GM12865 (cell line): ENCODE results near the gene SPEM3.
A peak's percentile ranks its signal among the peaks of the same experiment; 100 is the strongest.

Experiments
- DNase-seq: peaks from one replicate; pipeline ENCODE4 v3.0.0; 2010; ENCODE audit warnings: low read depth
- H3K4me3 ChIP-seq: 2 replicates; pipeline ENCODE4 v1.5.1; 2011; ENCODE audit warnings: mild to moderate bottlenecking, low read depth, low read length, control low read depth
- TF ChIP-seq, protein P1 (sequence below): IDR thresholded peaks from 2 replicates; pipeline ENCODE4 v1.5.1; 2011; ENCODE audit warnings: low read length, control low read depth, low read depth, inconsistent platforms; ENCODE audit not compliant: insufficient read depth; ENCODE audit errors: missing control alignments

SPEM3 gene

DNA sequence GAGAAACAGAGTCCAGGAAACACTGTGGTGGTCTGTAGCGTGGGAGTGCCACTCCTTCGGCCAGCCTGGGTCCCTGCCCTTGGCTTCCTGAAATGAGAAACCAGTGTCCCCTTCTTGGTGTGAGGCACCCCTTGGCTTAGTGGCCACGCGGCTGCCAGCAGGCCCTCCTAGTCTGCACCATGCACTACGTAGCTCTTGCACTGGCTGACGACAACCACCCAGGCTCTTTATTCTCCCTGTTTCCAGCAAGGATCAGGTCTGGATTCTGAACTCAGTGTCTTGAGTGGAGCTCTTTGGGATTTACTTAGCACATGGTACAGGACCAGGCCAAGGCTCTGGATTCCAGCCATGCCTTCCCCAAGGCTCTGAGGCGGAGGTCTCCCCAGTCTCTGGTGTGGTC, 1.1 kb upstream of the SPEM3 start:
- TF ChIP-seq, protein P1, sequence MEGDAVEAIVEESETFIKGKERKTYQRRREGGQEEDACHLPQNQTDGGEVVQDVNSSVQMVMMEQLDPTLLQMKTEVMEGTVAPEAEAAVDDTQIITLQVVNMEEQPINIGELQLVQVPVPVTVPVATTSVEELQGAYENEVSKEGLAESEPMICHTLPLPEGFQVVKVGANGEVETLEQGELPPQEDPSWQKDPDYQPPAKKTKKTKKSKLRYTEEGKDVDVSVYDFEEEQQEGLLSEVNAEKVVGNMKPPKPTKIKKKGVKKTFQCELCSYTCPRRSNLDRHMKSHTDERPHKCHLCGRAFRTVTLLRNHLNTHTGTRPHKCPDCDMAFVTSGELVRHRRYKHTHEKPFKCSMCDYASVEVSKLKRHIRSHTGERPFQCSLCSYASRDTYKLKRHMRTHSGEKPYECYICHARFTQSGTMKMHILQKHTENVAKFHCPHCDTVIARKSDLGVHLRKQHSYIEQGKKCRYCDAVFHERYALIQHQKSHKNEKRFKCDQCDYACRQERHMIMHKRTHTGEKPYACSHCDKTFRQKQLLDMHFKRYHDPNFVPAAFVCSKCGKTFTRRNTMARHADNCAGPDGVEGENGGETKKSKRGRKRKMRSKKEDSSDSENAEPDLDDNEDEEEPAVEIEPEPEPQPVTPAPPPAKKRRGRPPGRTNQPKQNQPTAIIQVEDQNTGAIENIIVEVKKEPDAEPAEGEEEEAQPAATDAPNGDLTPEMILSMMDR = no peak
- H3K4me3 ChIP-seq = no peak overlapping the region
- no peak for DNase-seq

DNA sequence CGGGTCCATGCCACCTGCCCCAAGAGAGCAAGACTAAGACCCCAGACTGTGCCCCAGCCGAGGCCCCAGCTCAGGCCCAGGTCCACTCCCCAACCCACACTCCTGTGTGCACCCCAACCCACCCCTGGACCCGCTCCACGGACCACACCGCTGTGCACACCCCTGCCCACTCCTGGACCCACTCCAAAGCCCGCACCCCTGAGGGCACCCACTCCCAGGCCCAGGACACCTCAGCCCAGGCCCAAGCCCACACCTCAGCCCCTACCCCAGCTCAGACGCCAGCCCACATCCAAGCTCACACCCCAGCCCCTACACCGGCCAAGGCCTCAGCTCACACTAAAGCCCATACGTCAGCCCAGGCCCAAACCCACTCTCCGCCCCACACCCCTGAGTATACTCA, 1.1 kb downstream of the SPEM3 start:
- TF ChIP-seq, protein P1 = no peak
- H3K4me3 ChIP-seq = no peak overlapping the region
- no peak for DNase-seq

DNA sequence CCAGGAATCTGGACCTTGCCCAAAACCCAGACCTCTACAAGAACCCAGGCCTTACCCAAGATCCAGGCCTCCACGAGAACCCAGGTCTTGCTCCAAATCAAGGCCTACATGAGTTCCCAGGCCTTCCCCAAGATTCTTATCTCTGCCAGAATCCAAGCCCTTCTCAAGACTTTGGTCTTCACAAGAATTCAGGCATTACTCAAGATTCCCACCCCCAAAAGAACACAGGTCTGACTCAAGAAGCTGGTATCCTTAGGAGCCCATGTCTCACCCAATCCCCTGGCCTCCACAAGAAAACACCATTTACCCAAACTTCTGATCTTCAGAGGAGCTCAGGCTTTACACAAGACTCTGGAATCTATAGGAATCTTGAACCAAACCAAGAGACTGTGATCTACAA, 2.6 kb downstream of the SPEM3 start:
- no peak overlapping the region for H3K4me3 ChIP-seq
- TF ChIP-seq, protein P1 = no peak
- DNase-seq = no peak

DNA sequence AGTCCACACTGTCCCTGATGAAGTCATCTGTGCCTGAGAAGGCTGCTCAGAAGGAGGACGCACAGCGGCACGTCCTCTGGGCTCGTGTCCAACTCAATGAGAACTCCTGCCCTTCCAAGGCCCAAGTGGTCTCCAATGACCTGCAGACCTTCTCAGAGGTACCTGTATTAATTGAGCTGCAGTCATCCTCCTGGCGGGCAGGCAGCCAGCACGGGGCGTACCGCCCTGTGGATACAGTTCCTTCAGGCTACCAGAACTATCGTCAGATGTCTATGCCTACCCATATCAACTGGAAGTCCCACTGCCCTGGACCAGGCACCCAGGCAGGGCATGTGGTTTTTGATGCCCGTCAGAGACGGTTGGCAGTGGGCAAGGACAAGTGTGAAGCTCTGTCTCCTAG, 3.6 kb downstream of the SPEM3 start:
- no peak overlapping the region for H3K4me3 ChIP-seq
- DNase-seq = no peak
- TF ChIP-seq, protein P1 = no peak

DNA sequence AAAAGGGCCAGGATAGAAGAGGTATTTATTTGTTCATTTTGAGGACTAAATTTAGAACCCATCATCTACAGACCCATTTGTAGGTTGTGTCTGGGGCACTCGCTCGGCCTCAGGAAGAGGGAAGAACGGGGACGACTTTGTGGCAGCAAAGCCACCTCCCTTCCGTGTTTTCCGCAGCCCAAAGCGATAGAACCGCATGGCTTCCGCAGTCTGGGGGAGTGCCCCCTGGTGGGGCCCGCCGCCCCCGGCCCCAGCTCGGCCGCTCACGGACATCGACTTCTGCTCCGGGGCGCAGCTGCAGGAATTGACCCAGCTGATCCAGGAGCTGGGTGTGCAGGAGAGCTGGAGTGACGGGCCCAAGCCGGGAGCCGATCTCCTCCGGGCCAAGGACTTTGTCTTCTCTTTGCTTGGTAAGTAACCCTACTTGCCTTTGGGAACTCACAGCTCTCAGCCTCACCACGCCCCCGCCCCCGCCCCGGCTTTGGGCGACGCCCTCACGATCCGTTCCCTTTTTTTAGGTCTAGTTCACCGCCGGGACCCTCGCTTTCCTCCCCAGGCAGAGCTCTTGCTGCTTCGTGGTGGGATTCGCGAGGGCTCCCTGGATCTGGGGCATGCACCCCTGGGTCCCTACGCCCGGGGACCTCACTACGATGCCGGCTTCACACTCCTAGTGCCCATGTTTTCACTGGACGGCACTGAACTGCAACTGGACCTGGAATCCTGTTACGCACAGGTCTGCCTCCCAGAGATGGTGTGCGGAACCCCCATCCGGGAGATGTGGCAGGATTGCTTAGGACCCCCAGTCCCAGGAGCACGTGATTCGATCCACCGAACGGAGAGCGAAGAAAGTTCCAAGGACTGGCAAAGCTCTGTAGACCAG, 7.3 kb downstream of the SPEM3 start:
- peak; percentile 70 for DNase-seq
- H3K4me3 ChIP-seq = peak overlapping the region; percentile 58
- TF ChIP-seq, protein P1 = peak; percentile 34

DNA sequence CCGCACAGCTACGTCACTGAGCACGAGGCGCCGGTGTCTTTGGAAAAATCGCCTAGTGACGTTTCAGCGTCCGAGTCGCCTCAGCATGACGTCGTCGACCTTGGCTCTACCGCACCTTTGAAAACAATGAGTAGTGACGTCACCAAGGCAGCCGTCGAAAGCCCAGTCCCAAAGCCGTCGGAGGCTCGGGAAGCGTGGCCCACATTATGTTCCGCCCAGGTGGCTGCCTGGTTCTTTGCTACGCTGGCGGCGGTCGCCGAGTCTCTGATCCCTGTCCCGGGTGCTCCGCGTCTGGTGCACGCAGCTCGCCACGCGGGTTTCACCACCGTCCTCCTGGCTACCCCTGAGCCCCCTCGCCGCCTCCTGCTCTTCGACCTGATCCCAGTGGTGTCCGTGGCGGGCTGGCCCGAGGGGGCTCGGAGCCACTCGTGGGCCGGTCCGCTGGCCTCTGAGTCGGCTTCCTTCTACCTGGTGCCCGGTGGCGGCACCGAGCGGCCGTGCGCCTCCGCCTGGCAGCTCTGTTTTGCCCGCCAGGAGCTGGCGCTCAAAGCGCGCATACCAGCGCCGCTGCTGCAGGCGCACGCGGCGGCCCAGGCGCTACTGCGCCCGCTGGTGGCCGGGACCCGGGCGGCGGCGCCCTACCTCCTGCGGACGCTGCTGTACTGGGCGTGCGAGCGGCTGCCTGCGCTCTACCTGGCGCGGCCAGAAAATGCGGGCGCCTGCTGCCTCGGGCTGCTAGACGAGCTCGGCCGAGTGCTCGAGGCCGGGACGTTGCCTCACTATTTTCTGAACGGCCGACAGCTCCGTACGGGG, 8.1 kb downstream of the SPEM3 start:
- DNase-seq = peak; percentile 92

More for the DNA sequence above, 8.1 kb downstream of the SPEM3 start:
- TF ChIP-seq, protein P1 = peak; percentile 78
- peak overlapping the region; percentile 58 for H3K4me3 ChIP-seq
